Muscle of leg (tissue), 11 donors: ENCODE results near the gene SKIC2. TPM values are rescaled to one million over a fixed set of nuclear protein-coding genes. Genes with fewer than 3 reads are reported as not detected.
"Not testable (repeated sequence)": the region's sequence is repeated elsewhere in the genome, so short reads cannot be mapped to it uniquely, and the experiment has no call there.

Source experiments
- DNase-seq: peaks from one replicate; pipeline ENCODE4 v3.0.0; 2013
- H3K27ac ChIP-seq: one replicate; pipeline ENCODE4 v1.5.1; 2013; ENCODE audit warnings: mild to moderate bottlenecking, low read length, control low read depth
- H3K27me3 ChIP-seq: one replicate; pipeline ENCODE4 v1.6.1; 2013; ENCODE audit warnings: low read length; ENCODE audit not compliant: control insufficient read depth, insufficient read depth
- H3K36me3 ChIP-seq: one replicate; pipeline ENCODE4 v1.6.1; 2013; ENCODE audit warnings: low read length; ENCODE audit not compliant: control insufficient read depth, insufficient read depth
- H3K4me1 ChIP-seq: one replicate; pipeline ENCODE4 v1.6.1; 2013; ENCODE audit warnings: low read length; ENCODE audit not compliant: control insufficient read depth, insufficient read depth
- H3K4me3 ChIP-seq: one replicate; pipeline ENCODE4 v1.5.1; 2013; ENCODE audit warnings: low read length, control low read depth
- H3K9me3 ChIP-seq: replicated peaks from 2 replicates; pipeline ENCODE4 v1.6.1; 2013; ENCODE audit warnings: low read depth, low read length; ENCODE audit not compliant: control insufficient read depth
- WGBS: methylation state at CpG from one replicate; pipeline ENCODE4 v1.1.5; 2013; ENCODE audit warnings: missing lambda C conversion rate; ENCODE audit not compliant: insufficient coverage; 5-methylcytosine and 5-hydroxymethylcytosine counted together
- polyA plus RNA-seq, 8 donors: library from polyadenylated mRNA; unstranded; fragments of 120-200 nt; gene quantifications; one replicate each; pipeline versions ENCODE4 v1.2.1 to v1.2.3, GENCODE V29; 2013; ENCODE audit warnings: inconsistent platforms in 1 of 8, low replicate concordance in 1 of 8; ENCODE audit not compliant: insufficient read length in 8 of 8, insufficient read depth in 1 of 8
- total RNA-seq: library from RNA; stranded (reverse); fragments of 120-200 nt; gene quantifications from one replicate; pipeline ENCODE4 v1.2.4, GENCODE V29; 2013

SKIC2 gene
- total and polyA plus RNA-seq, 9 donors: 21.8 to 34.1 (median 30.7) TPM

GRCh38 chr6:31976065-31976464 is 17.1 kb downstream of the SKIC2 start:
- not testable (repeated sequence) for H3K27ac ChIP-seq, H3K9me3 ChIP-seq, DNase-seq, H3K27me3 ChIP-seq, H3K4me3 ChIP-seq
- H3K36me3 ChIP-seq: peaks cover 14% of the 10 kb centered on the region
- 100% methylated on average over 3 of the region's 30 CpGs for WGBS
- H3K4me1 ChIP-seq: peaks cover 14% of the 10 kb centered on the region

GRCh38 chr6:31977816-31978431 is 18.9 kb downstream of the SKIC2 start:
- WGBS: 91% methylated on average over 6 of the region's 12 CpGs
- Histone ChIP-seq H3K9me3 (no peaks in the 10 kb centered on the region), H3K4me1 (peaks cover 3% of the 10 kb centered on the region), H3K36me3 (peaks cover 14% of the 10 kb centered on the region), H3K27me3 (no peaks in the 10 kb centered on the region), H3K4me3 (no peak overlapping the region), H3K27ac (no peak overlapping the region)
- DNase-seq: no peak

DNA sequence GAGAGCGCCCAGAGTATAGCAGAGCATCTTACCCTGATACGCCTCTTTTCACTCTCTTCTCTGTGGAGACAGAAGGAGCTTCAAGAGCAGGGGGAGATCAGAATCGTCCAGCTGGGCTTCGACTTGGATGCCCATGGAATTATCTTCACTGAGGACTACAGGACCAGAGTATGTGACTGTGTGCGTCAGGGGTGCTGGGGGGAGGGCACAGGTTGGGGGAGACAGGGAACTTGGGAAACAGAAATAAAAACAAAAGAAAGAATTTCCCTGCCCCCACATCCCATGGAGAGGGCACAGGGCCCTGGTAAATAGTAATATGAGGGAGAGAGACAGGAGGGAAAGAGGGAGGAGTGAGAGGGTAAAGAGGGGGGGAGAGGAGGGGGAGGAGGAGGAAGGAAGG is 19.9 kb downstream of the SKIC2 start:
- Histone ChIP-seq H3K36me3 (peaks cover 14% of the 10 kb centered on the region), H3K9me3 (no peaks in the 10 kb centered on the region), H3K27ac (no peak overlapping the region), H3K4me1 (no peaks in the 10 kb centered on the region), H3K4me3 (no peak overlapping the region), H3K27me3 (no peaks in the 10 kb centered on the region)
- 90% methylated on average over 2 of the region's 5 CpGs for whole genome bisulfite sequencing
- DNase-seq: no peak

GRCh38 chr6:31979238-31979898 is 20.4 kb downstream of the SKIC2 start:
- WGBS: 85% methylated on average over 3 of the region's 3 CpGs
- no peaks in the 10 kb centered on the region for H3K9me3 ChIP-seq
- H3K4me3 ChIP-seq: no peak overlapping the region
- peaks cover 14% of the 10 kb centered on the region for H3K36me3 ChIP-seq
- no peaks in the 10 kb centered on the region for H3K4me1 ChIP-seq
- no peaks in the 10 kb centered on the region for H3K27me3 ChIP-seq
- DNase-seq: no peak
- no peak overlapping the region for H3K27ac ChIP-seq

DNA sequence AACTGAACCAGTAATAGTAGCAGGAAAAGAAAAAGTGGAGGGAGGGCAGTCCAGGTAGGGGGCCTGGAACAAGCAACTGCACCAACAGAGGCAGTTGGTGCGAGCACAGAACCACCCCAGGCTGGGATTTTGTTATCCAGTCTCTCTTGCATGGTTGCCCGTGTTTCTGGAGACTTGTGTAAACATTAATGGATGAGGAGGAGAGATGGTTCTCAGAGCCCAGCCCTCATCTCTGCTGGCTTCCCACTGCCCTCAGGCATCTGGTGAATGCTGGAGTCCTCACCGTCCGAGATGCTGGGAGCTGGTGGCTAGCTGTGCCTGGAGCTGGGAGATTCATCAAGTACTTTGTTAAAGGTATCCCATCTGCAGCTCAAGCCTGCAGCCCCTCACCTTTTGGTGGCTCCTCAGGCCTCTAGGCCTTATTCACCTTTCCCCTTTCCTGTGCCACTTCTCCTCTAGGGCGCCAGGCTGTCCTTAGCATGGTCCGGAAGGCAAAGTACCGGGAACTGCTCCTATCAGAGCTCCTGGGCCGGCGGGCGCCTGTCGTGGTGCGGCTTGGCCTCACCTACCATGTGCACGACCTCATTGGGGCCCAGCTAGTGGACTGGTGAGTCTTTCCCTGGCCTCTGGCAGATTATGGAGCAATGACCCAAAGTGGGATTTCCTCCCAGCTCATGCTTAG is 21.4 kb downstream of the SKIC2 start:
- peaks cover 14% of the 10 kb centered on the region for H3K36me3 ChIP-seq
- not testable (repeated sequence) for H3K27me3 ChIP-seq, DNase-seq, H3K9me3 ChIP-seq, H3K4me3 ChIP-seq, H3K4me1 ChIP-seq, H3K27ac ChIP-seq
- no CpG with 5 or more reads among the region's 13 CpGs for WGBS

DNA sequence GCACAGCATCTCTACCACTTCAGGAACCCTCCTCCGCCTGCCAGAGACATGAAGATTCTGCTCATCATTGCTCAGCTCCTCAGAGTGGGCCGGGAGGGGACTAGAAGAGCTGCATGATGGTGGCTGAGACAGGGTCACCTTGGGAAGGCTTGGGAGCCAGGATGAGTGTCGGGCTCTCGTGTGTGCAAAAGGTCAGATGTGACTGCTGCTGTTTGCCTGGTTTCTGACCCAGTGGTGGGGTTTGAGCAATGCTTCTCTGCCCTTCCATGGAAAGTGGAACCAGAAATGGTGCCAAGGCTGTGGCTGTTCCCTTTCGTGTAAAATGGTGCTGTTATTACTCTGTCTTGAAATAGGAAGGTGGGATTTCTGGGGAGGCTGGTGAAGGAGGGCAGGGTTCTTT is 22.0 kb downstream of the SKIC2 start:
- not testable (repeated sequence) for H3K9me3 ChIP-seq, DNase-seq
- no CpG with 5 or more reads among the region's 5 CpGs for WGBS

GRCh38 chr6:31981744-31982143 is 22.8 kb downstream of the SKIC2 start, which contains the start of gene C4A:
Gene C4A, plus strand, starts transcription at chr6:31982057. Its CDS starts 51 bp downstream, at chr6:31982108.
- peaks cover 14% of the 10 kb centered on the region for H3K36me3 ChIP-seq
- not testable (repeated sequence) for H3K27me3 ChIP-seq, H3K4me1 ChIP-seq, DNase-seq, H3K4me3 ChIP-seq, H3K27ac ChIP-seq, H3K9me3 ChIP-seq
- no CpG with 5 or more reads among the region's 7 CpGs for WGBS

More for the DNA sequence above, 22.0 kb downstream of the SKIC2 start:
- peaks cover 14% of the 10 kb centered on the region for H3K36me3 ChIP-seq
- not testable (repeated sequence) for H3K4me1 ChIP-seq, H3K4me3 ChIP-seq, H3K27ac ChIP-seq, H3K27me3 ChIP-seq

DNA sequence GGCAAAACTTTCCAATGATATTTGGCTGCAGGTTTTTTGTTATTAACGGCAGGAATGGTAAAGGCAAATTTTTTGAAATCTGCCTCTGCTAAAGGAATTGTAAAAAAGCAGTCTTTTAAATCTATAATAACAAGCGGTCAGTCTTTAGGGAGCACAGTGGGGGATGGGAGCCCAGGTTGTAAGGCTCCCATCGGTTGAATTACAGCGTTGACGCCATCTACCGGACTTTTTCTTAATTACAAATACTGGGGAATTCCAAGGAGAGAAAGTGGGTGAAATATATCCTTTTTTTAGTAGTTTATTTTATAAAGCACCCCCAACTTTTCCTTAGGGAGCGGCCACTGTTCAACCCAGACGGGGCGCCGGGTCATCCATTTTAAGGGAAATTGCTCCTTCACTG is 30.4 kb downstream of the SKIC2 start:
- H3K36me3 ChIP-seq, DNase-seq, H3K9me3 ChIP-seq, H3K27ac ChIP-seq, H3K4me3 ChIP-seq, H3K27me3 ChIP-seq, H3K4me1 ChIP-seq: not testable (repeated sequence)
- no CpG with 5 or more reads among the region's 10 CpGs for WGBS

- H3K27ac ChIP-seq, H3K9me3 ChIP-seq, H3K27me3 ChIP-seq, H3K4me1 ChIP-seq, H3K36me3 ChIP-seq, H3K4me3 ChIP-seq, DNase-seq: not testable (repeated sequence)
- WGBS: no CpG with 5 or more reads among the region's 14 CpGs
These were observed 35.4 kb downstream of the SKIC2 start for GRCh38 chr6:31994421-31994820.

DNA sequence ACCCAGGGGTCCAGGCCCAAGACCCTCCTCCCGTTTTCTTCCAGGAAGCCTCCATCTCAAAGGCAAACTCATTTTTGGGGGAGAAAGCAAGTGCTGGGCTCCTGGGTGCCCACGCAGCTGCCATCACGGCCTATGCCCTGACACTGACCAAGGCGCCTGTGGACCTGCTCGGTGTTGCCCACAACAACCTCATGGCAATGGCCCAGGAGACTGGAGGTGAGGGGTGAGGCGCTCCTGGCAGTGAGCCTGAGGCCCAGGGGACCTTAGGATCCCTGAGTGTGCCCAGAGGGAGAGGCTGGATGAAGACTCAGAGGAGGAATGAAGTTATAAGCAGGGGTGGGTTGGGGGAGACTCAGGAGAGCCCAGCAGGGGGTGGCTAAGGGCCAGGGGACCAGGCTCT is 37.4 kb downstream of the SKIC2 start:
- not testable (repeated sequence) for H3K4me3 ChIP-seq, H3K27ac ChIP-seq, H3K4me1 ChIP-seq, H3K27me3 ChIP-seq, H3K9me3 ChIP-seq, DNase-seq, H3K36me3 ChIP-seq
- 90% methylated on average over 4 of the region's 6 CpGs for WGBS
